ENCODE data around the gene ANKRD13C. TPM values are rescaled to one million over a fixed set of nuclear protein-coding genes. Genes with fewer than 3 reads are reported as not detected.

ANKRD13C gene
- total RNA-seq, 2 donors from 2014 or later: 22.6 to 25.2 TPM

GRCh38 chr1:70220517-70221237, 133.8 kb downstream of the ANKRD13C start:
- Histone ChIP-seq H3K27ac (ENCODE audit: low read depth, low read length) (peak overlapping the region; percentile 97), H3K27me3 (ENCODE audit: control insufficient read depth, insufficient read depth, low read length, poor library complexity, severe bottlenecking) (no peaks in the 10 kb centered on the region), H3K9me3 (ENCODE audit: control insufficient read depth, low read length) (no peaks in the 10 kb centered on the region), H3K4me3 (ENCODE audit: low read length) (peak overlapping the region; percentile 98), H3K9ac (ENCODE audit: extremely low read depth, low read length, poor library complexity, severe bottlenecking) (peak overlapping the region; percentile 96), H3K4me1 (ENCODE audit: control insufficient read depth, insufficient read depth, low read length) (peaks cover 12% of the 10 kb centered on the region), H3K36me3 (ENCODE audit: control insufficient read depth, insufficient read depth, low read length) (peaks cover 52% of the 10 kb centered on the region)
- H3K27me3 Mint-ChIP-seq (ENCODE audit: insufficient read depth): no peaks in the 10 kb centered on the region
- 56 to 63% methylated on average over 12 to 16 of the region's 17 CpGs for WGBS, 2 experiments (ENCODE audit: insufficient coverage in 1 of 2, insufficient read length in 1 of 2)
- H3K9me3 Mint-ChIP-seq: no peaks in the 10 kb centered on the region
- peaks cover 27% of the 10 kb centered on the region for H3K4me1 Mint-ChIP-seq
- H3K4me3 Mint-ChIP-seq: peak overlapping the region; percentile 92
- no peak for DNase-seq
- H3K36me3 Mint-ChIP-seq (ENCODE audit: low read depth): peaks cover 34% of the 10 kb centered on the region
- peak overlapping the region; percentile 98 for H3K27ac Mint-ChIP-seq
- TF ChIP-seq CTCF (conservative IDR thresholded peaks at IDR 0.05): no peak

- Histone ChIP-seq H3K4me3 (ENCODE audit: low read length) (no peak overlapping the region), H3K9ac (ENCODE audit: extremely low read depth, low read length, poor library complexity, severe bottlenecking) (no peak overlapping the region), H3K36me3 (ENCODE audit: control insufficient read depth, insufficient read depth, low read length) (peaks cover 52% of the 10 kb centered on the region), H3K27me3 (ENCODE audit: control insufficient read depth, insufficient read depth, low read length, poor library complexity, severe bottlenecking) (no peaks in the 10 kb centered on the region), H3K27ac (ENCODE audit: low read depth, low read length) (no peak overlapping the region), H3K4me1 (ENCODE audit: control insufficient read depth, insufficient read depth, low read length) (peaks cover 9% of the 10 kb centered on the region), H3K9me3 (ENCODE audit: control insufficient read depth, low read length) (no peaks in the 10 kb centered on the region)
- TF ChIP-seq CTCF (conservative IDR thresholded peaks at IDR 0.05): no peak
- Mint-ChIP-seq H3K4me1 (peaks cover 23% of the 10 kb centered on the region), H3K27ac (peak overlapping the region; percentile 12), H3K4me3 (no peak overlapping the region), H3K9me3 (no peaks in the 10 kb centered on the region), H3K27me3 (ENCODE audit: insufficient read depth) (no peaks in the 10 kb centered on the region), H3K36me3 (ENCODE audit: low read depth) (peaks cover 36% of the 10 kb centered on the region)
- DNase-seq: no peak
- WGBS, 2 experiments (ENCODE audit: insufficient coverage in 1 of 2, insufficient read length in 1 of 2): 97 to 100% methylated on average over 2 of the region's 2 CpGs
Measured at GRCh38 chr1:70220015-70220414, 134.5 kb downstream of the ANKRD13C start.

- TF ChIP-seq CTCF (conservative IDR thresholded peaks at IDR 0.05): no peak
- H3K27ac ChIP-seq (ENCODE audit: low read depth, low read length): no peak overlapping the region
- H3K9me3 ChIP-seq (ENCODE audit: control insufficient read depth, low read length): no peaks in the 10 kb centered on the region
- Mint-ChIP-seq H3K4me1 (peaks cover 2% of the 10 kb centered on the region), H3K36me3 (ENCODE audit: low read depth) (peaks cover 28% of the 10 kb centered on the region), H3K27me3 (ENCODE audit: insufficient read depth) (no peaks in the 10 kb centered on the region), H3K9me3 (no peaks in the 10 kb centered on the region), H3K27ac (no peak overlapping the region), H3K4me3 (no peak overlapping the region)
- H3K27me3 ChIP-seq (ENCODE audit: control insufficient read depth, insufficient read depth, low read length, poor library complexity, severe bottlenecking): no peaks in the 10 kb centered on the region
- no peak overlapping the region for H3K4me3 ChIP-seq (ENCODE audit: low read length)
- no peak overlapping the region for H3K9ac ChIP-seq (ENCODE audit: extremely low read depth, low read length, poor library complexity, severe bottlenecking)
- no peak for DNase-seq
- H3K36me3 ChIP-seq (ENCODE audit: control insufficient read depth, insufficient read depth, low read length): peaks cover 51% of the 10 kb centered on the region
- H3K4me1 ChIP-seq (ENCODE audit: control insufficient read depth, insufficient read depth, low read length): peaks cover 4% of the 10 kb centered on the region
Measured at GRCh38 chr1:70211541-70211940, 143.0 kb downstream of the ANKRD13C start.

Data from endodermal cell (in vitro differentiated cells).